ENCODE results near the gene NHLH2.

GRCh38 chr1:115847787-115848186 is 6.9 kb upstream of the NHLH2 start:
- TF ChIP-seq CTCF (IDR thresholded peaks at IDR 0.05) (no peak), POLR2A (IDR thresholded peaks at IDR 0.05) (no peak)

Measured in right lobe of liver (tissue), 4 donors.